SU-DHL-6 (cell line): ENCODE measurements around the gene USF2.
"Not testable (repeated sequence)": the region's sequence is repeated elsewhere in the genome, so short reads cannot be mapped to it uniquely, and the experiment has no call there.

Experiments used
- H2AFZ ChIP-seq: fragments of 200-600 bp; sonication (generic); 2 replicates; pipeline ENCODE4 v1.6.1; 2014; ENCODE audit warnings: low read depth, mild to moderate bottlenecking, moderate library complexity, mixed read lengths, antibody characterized with exemption, low read length; ENCODE audit not compliant: severe bottlenecking
- H3F3A ChIP-seq: fragments of 200-600 bp; shearing (Covaris generic); 2 replicates; pipeline ENCODE4 v1.6.0; 2016; ENCODE audit warnings: antibody characterized with exemption, mild to moderate bottlenecking; ENCODE audit not compliant: insufficient read depth
- H3K27ac ChIP-seq: fragments of 200-600 bp; sonication (generic); 2 replicates; pipeline ENCODE4 v1.5.1; 2016; ENCODE audit warnings: low read depth, mild to moderate bottlenecking, low read length, moderate library complexity, mixed read lengths
- H3K27me3 ChIP-seq: fragments of 200-600 bp; sonication (generic), shearing (Covaris generic); 2 replicates; pipeline ENCODE4 v1.6.0; 2014; ENCODE audit warnings: mild to moderate bottlenecking, low read length
- H3K36me3 ChIP-seq: fragments of 200-600 bp; sonication (generic); 2 replicates; pipeline ENCODE4 v1.6.1; 2014; ENCODE audit warnings: mild to moderate bottlenecking, low read length, mixed read lengths
- H3K4me2 ChIP-seq: fragments of 300-600, 200-600 bp; shearing (Covaris generic), sonication (generic); 2 replicates; pipeline ENCODE4 v1.6.0; 2014; ENCODE audit warnings: low read length, low read depth, mild to moderate bottlenecking; ENCODE audit not compliant: poor library complexity, severe bottlenecking
- H3K4me3 ChIP-seq: fragments of 200-600 bp; sonication (generic); 2 replicates; pipeline ENCODE4 v1.5.1; 2014; ENCODE audit warnings: antibody characterized with exemption, low read length, mild to moderate bottlenecking, mixed read lengths; ENCODE audit not compliant: insufficient read depth, poor library complexity, severe bottlenecking
- H3K79me2 ChIP-seq: fragments of 200-600 bp; sonication (generic); 2 replicates; pipeline ENCODE4 v1.6.1; 2014; ENCODE audit warnings: mild to moderate bottlenecking, low read length, moderate library complexity; ENCODE audit not compliant: insufficient read depth
- H3K9ac ChIP-seq: fragments of 200-600 bp; sonication (generic); 2 replicates; pipeline ENCODE4 v1.7.0; 2014; ENCODE audit warnings: mild to moderate bottlenecking, low read length
- H3K9me2 ChIP-seq: fragments of 200-600 bp; sonication (generic); replicated peaks from 2 replicates; pipeline ENCODE4 v1.6.1; 2014; ENCODE audit warnings: low read length; ENCODE audit not compliant: insufficient read depth
- H3K9me3 ChIP-seq: fragments of 200-600 bp; sonication (generic); 2 replicates; pipeline ENCODE4 v1.6.1; 2014; ENCODE audit warnings: low read length, mixed read lengths; ENCODE audit not compliant: insufficient read depth
- H4K20me1 ChIP-seq: fragments of 200-600 bp; sonication (generic); 2 replicates; pipeline ENCODE4 v1.6.1; 2014; ENCODE audit warnings: low read depth, mild to moderate bottlenecking, antibody characterized with exemption, low read length, moderate library complexity, mixed read lengths
- CTCF ChIP-seq: fragments of 200-600 bp; sonication (generic); IDR thresholded peaks from one replicate; pipeline ENCODE4 v1.5.1; 2017; ENCODE audit warnings: antibody characterized with exemption, mild to moderate bottlenecking, low read length, moderate library complexity; ENCODE audit not compliant: insufficient read depth, poor library complexity, severe bottlenecking
- EZH2phosphoT487 ChIP-seq: fragments of 200-600 bp; sonication (generic), shearing (Covaris generic); conservative IDR thresholded peaks from 2 replicates; pipeline ENCODE4 v1.6.1; 2018; ENCODE audit warnings: mild to moderate bottlenecking, antibody characterized with exemption, low read length, moderate library complexity, mixed read lengths

Gene USF2

GRCh38 chr19:35268536-35269437 lies at the start of gene USF2:
Gene USF2, plus strand, starts transcription at chr19:35268962. Its CDS starts 140 bp downstream, at chr19:35269102.
- no peaks in the 10 kb centered on the region for H3K27me3 ChIP-seq
- H3K36me3 ChIP-seq: no peaks in the 10 kb centered on the region
- H3K4me3 ChIP-seq: peak within 1 kb of the TSS; percentile 100
- H3K9me2 ChIP-seq: no peaks in the 10 kb centered on the region
- peaks cover 17% of the 10 kb centered on the region for H3F3A ChIP-seq
- TF ChIP-seq CTCF (no peak), EZH2phosphoT487 (no peak)
- peak within 1 kb of the TSS; percentile 62 for H2AFZ ChIP-seq
- no peaks in the 10 kb centered on the region for H3K9me3 ChIP-seq
- no peaks in the 10 kb centered on the region for H4K20me1 ChIP-seq
- H3K9ac ChIP-seq: peak within 1 kb of the TSS; percentile 97
- peak within 1 kb of the TSS; percentile 93 for H3K27ac ChIP-seq
- H3K79me2 ChIP-seq: peaks cover 6% of the 10 kb centered on the region
- H3K4me2 ChIP-seq: peak within 1 kb of the TSS; percentile 87

GRCh38 chr19:35219008-35219407 lies 49.8 kb upstream of the USF2 start:
- Histone ChIP-seq H3K27ac (no peak overlapping the region), H2AFZ (no peak overlapping the region), H3K4me3 (no peak overlapping the region), H3K27me3 (no peaks in the 10 kb centered on the region), H3K9ac (no peak overlapping the region), H3K79me2 (no peaks in the 10 kb centered on the region), H3K4me2 (no peak overlapping the region), H3K9me2 (no peaks in the 10 kb centered on the region), H4K20me1 (no peaks in the 10 kb centered on the region), H3F3A (peaks cover 25% of the 10 kb centered on the region), H3K9me3 (no peaks in the 10 kb centered on the region), H3K36me3 (no peaks in the 10 kb centered on the region)
- TF ChIP-seq EZH2phosphoT487 (no peak), CTCF (no peak)

- H3K9me3 ChIP-seq: no peaks in the 10 kb centered on the region
- H3F3A ChIP-seq: peaks cover 11% of the 10 kb centered on the region
- H3K9ac ChIP-seq: no peak overlapping the region
- no peaks in the 10 kb centered on the region for H3K9me2 ChIP-seq
- H3K79me2 ChIP-seq: no peaks in the 10 kb centered on the region
- H3K4me2 ChIP-seq: no peak overlapping the region
- H3K36me3 ChIP-seq: no peaks in the 10 kb centered on the region
- H2AFZ ChIP-seq: no peak overlapping the region
- TF ChIP-seq EZH2phosphoT487 (no peak), CTCF (no peak)
- H3K27ac ChIP-seq: no peak overlapping the region
- H3K27me3 ChIP-seq: no peaks in the 10 kb centered on the region
- H3K4me3 ChIP-seq: no peak overlapping the region
- no peaks in the 10 kb centered on the region for H4K20me1 ChIP-seq
These were observed 48.3 kb upstream of the USF2 start for GRCh38 chr19:35220315-35220921.

- H3K9me2 ChIP-seq, H3K9ac ChIP-seq, H3K36me3 ChIP-seq, H3K4me2 ChIP-seq, H2AFZ ChIP-seq, H3K9me3 ChIP-seq, H3K79me2 ChIP-seq, H3K27me3 ChIP-seq, H3K4me3 ChIP-seq, H3K27ac ChIP-seq, H4K20me1 ChIP-seq, H3F3A ChIP-seq: not testable (repeated sequence)
These were observed 47.7 kb upstream of the USF2 start for GRCh38 chr19:35220973-35221590.
